Middle frontal gyrus (tissue), 1 donor: ENCODE data around the gene PLVAP.
A peak's percentile ranks its signal among the peaks of the same experiment; 100 is the strongest.

ENCODE experiments used
- DNase-seq: peaks from one replicate; pipeline ENCODE4 v3.0.0-alpha.2; 2015; ENCODE audit warnings: low spot score; ENCODE audit errors: extremely low spot score

The PLVAP gene

GRCh38 chr19:17304386-17305215 is 72.5 kb downstream of the PLVAP start:
- no peak for DNase-seq

- no peak for DNase-seq
These were observed 73.2 kb downstream of the PLVAP start for GRCh38 chr19:17303940-17304267.

- DNase-seq = peak; percentile 93
These were observed 73.8 kb downstream of the PLVAP start, which contains the start of gene ABHD8 for GRCh38 chr19:17303167-17303939. TSS of gene ABHD8 (minus strand) at chr19:17303425. CDS start at chr19:17301616, 1,809 bp downstream.

GRCh38 chr19:17302391-17303166 is 74.6 kb downstream of the PLVAP start:
- no peak for DNase-seq
